Measurements from ENCODE around the gene SULT1A2. TPM values are rescaled to one million over a fixed set of nuclear protein-coding genes. Genes with fewer than 3 reads are reported as not detected.
A peak's percentile ranks its signal among the peaks of the same experiment; 100 is the strongest.
"Not testable (repeated sequence)": the region's sequence is repeated elsewhere in the genome, so short reads cannot be mapped to it uniquely, and the experiment has no call there.

Gene SULT1A2
- total RNA-seq, 1 donor from 2014 or later = 1.1 TPM

DNA sequence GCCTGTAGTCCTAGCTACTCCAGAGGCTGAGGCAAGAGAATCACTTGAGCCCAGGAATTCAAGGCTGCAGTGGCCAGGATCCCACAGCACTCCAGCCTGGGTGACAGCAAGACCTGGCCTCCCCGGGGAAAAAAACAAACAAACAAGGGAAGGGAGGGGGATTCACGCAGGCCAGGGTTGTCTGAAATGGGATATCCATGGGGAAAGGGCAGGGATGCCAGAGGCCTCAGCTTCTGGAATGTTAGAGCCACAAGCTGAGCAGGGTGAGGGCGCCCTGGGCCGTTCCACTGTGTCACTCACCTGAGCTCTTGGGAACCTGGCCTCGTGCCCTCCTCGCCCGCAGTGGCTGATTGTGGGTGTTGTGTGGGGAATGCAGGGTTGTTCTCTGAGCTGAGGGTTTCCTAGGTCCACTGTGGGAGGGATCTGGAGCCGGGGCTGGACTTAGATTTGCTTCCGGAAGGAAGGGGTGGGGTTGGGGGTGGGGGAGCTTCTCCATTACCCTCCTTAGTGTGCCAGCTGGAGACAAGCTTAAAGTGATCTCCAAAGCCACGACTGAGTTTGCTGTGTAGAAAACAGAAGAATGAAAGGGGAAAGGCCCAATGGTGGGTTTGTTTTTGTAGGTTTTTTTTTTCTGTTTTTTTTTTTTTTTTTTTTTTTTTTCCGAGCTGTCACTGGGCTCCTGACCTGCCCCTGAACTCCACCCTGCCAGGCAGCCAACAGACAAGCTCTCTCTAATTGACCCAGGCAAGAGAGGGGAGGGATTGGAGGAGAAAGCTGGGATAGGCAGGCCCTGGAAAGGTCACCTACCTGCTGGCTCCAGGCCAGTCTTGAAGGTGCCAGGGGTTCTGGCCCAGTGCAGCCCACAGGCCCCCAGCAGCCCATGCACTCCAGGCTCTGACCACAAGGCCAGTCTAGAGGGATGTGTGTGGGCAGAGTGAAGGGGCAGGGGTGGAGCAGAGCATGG, 13.1 kb upstream of the SULT1A2 start, which contains the start of gene SULT1A1:
SULT1A1 (minus strand) TSS at position 414 of the 964 bp plus-strand sequence. CDS start 1,189 bp downstream, outside the sequence.
- DNase-seq (ENCODE audit: low spot score) = peak; percentile 46

DNA sequence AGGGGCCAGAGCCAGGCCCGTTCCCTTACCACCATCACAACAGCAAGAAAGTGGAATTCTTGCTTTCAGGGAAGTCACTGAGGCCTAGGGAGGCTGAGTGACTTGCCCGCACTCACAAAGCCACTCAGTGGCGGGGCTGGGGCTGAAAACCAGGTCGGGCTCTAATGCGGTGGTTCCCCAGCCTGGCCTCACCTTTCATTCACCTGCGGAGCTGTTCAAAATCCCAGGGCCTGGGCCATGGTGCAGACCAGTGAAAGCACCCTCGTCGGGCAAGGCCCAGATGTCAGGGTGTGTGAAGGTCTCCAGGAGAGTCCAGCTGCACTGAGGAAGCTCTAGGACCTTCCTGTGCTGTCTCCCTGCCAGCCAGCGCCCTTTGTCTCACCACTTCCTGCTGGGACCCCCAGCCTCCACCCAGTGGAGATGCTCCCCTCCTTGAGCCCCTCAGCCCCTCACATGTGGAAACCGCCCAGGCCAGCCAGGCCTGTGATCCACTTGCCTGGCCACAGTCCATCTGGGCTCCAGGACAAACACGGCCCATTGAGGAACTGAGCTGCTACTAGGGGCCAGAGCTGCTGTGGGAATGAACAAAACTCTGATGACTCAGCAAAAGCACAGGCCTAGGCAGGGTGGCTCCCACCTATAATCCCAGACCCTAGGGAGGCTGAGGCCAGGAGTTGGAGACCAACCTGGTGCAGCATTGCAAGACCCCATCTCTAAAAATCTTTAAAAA, 12.2 kb upstream of the SULT1A2 start:
- not testable (repeated sequence) for DNase-seq (ENCODE audit: low spot score)

- not testable (repeated sequence) for DNase-seq (ENCODE audit: low spot score)
Measured at GRCh38 chr16:28608496-28608808, 11.6 kb upstream of the SULT1A2 start.

DNA sequence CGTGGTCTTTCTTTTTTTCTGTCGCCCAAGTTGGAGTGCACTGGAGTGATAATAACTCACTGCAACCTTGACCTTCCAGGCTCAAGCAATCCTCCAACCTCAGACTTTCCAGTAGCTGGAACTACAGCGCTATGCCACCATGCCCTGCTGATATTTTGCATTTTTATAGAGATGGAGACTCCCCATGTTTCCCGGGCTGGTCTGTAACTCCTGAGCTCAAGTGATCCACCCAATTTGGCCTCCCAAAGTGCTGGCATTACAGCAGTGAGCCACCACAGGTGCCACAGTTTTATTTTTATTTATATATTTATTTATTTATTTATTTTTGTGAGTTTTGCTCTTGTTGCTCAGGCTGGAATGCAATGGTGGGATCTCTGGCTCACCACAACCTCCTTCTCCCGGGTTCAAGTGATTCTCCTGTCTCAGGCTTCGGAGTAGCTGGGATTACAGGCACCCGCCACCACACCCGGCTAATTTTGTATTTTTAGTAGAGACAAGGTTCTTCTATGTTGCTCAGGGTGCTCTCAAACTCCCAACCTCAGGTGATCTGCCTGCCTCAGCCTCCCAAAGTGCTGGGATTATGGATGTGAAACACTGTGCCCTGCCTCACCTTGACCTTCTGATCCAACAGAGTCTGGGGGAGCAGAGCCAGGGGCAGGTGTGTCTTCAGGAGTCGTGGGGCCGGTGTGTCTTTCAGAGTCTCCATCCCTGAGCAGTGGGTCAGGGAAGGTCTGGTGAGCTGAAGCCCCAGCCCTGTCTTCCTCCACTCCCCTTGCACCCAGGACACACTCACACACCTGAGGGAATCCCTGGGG, 11.0 kb upstream of the SULT1A2 start:
- not testable (repeated sequence) for DNase-seq (ENCODE audit: low spot score)

DNA sequence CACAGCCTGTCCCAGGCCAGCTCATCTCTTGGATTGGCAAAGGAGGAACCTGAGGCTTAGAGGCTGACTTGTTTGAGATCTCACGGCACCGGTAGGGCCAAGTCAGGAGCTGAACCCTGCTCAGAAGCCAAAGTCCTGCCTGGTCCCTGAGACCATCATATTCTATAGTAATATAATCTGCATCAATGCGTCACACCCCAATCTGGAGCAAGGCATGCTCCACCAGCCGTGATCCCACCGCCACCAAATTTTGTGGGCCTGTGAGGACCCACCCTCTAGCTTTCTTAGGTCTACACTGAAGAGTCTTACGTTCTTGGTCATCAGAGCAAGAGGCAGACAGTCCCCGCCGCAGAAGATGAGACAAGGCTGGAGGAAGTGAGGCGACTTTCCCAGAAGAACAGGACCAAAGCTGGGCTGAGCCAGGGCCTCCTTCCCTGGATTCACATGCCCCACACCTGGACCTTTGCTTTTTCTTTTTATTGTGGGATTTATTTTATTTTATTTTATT, 10.3 kb upstream of the SULT1A2 start:
- DNase-seq (ENCODE audit: low spot score) = no peak

- DNase-seq (ENCODE audit: low spot score) = no peak
Measured at GRCh38 chr16:28606291-28607115, 9.7 kb upstream of the SULT1A2 start.

- DNase-seq (ENCODE audit: low spot score) = no peak
Measured at GRCh38 chr16:28604186-28604565, 7.3 kb upstream of the SULT1A2 start.

GRCh38 chr16:28603381-28604185, 6.7 kb upstream of the SULT1A2 start:
- no peak for DNase-seq (ENCODE audit: low spot score)

DNA sequence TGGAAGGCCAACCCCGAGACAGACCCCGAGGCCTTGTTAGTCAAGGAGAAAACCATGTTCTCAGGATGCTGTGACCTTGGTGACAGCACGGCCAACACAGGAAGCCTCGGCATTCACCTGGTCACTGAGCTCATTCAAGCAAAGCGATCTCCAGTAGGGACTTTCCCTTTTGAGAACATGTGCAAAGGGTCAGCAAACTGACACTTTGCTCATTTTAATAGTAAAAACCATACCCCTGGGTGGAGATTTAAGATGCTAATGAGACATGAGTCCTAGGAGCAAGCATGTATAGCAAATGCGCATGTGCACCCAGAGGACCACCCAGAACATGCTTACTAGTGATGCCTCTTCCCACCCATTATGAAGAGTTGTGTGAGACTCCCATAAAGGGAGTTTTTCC, 5.7 kb upstream of the SULT1A2 start:
- DNase-seq (ENCODE audit: low spot score) = no peak

DNA sequence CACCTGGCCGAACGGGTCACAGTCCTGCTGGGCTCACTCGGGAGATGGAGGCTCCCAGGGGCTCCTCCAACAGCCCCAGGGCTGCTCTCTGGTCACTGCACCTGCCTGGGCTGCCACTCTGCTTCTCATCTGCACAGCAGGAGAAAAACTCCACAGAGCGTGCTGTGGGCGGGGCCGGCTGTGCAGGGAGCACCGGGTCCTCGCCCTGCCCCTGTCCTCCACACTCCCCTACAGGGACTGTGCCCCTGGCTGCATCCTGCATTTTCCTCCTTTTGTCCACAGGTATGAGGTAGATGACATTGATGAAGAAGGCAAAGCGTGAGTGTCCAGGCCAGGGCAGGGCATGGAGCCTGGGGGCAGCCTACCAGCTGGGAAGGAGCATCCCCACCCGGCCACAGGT, 5.2 kb upstream of the SULT1A2 start:
- DNase-seq (ENCODE audit: low spot score) = not testable (repeated sequence)

DNA sequence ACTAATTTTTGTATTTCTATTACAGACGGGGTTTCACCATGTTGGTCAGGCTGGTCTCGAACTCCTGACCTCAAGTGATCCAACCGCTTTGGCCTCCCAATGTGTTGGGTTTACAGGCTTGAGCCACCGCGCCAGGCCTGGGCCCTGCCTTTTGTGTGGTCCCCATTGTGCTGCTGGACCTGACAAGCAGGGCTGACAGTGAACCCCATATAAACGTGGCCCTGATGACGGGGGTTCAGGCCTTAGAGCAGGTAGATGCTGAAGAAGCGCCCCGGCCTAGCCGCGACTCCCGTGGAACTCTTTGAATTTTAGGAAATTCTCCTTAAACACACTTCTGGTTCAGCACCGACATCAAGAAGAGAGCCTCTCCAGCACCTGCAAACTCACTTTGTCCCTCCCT, 4.7 kb upstream of the SULT1A2 start:
- not testable (repeated sequence) for DNase-seq (ENCODE audit: low spot score)

DNA sequence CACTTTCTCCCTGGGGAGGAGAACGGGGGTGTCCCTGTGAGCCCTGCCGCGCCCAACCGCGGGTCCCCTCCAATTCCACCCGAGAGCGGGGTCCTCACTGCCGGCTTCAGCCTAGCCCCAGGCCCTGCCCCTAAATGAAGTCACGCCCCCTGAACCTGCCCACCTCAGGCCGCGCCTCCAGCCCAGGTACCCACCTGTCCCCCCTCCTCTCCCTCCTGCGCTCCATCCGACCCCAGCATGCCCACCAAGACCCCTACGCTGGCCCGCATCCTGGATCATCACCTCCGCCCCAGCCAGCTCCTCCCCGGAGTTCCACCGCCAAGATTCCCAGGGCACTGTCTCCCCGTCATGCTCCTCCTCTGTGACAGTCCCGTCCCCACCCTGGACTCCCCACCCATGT, 4.1 kb upstream of the SULT1A2 start:
- DNase-seq (ENCODE audit: low spot score) = not testable (repeated sequence)

DNA sequence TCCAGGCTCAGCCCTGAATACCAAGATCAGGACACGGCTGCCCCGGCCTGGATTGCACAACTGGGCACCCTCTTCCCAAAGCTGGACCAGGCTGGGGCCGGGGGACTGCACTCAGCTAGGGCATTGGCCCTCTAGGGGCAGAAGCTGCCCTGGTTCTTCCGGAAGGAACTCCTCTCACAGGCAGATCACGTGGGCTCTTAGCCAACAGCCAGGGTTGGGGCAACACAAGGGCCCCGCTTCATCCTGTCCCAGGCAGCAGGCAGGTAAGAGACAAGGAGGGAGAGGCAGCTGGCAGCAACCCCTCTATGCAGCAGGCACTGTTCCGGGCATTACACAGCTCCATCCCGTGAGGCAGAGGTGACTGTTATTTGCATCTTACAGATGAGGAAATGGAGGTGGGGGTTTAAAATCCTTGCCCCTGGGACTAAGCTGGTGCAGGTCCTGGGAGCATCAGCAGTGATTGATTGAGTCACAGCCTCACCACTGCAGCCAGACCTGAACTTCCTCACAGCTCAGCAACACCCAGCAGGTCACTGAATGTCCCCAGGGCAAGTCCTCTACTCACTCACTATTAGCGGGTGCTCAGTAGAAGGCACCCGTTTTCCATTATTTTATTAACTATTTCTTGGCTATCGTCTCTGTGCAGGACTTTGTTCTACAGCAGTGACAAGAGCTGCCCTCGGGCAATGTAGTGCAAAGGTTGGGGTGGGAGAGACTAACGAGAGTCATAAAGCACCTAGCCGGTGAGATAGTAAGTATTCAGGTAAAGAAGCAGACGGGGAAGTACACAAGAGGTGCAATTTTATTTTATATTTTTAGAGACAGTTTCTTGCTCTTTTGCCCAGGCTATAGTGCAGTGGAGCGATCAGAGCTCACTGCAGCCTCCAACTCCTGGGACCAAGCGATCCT, 2.8 kb upstream of the SULT1A2 start:
- not testable (repeated sequence) for DNase-seq (ENCODE audit: low spot score)

- DNase-seq (ENCODE audit: low spot score) = no peak
Measured at GRCh38 chr16:28597692-28598261, 927 bp upstream of the SULT1A2 start.

DNA sequence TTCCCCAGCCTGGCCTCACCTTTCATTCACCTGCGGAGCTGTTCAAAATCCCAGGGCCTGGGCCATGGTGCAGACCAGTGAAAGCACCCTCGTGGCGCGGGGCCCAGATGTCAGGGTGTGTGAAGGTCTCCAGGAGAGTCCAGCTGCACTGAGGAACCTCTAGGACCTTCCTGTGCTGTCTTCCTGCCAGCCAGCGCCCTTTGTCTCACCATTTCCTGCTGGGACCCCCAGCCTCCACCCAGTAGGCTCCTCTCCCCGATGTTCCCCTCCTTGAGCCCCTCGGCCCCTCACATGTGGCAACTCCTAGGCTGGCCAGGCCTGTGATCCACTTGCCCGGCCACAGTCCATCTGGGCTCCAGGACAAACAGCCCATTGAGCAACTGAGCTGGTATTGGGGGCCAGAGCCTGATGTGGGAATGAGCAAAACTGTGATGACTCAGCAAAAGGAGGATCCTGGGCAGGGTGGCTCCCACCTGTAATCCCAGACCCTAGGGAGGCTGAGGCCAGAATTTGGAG, 677 bp downstream of the SULT1A2 start:
- DNase-seq (ENCODE audit: low spot score) = no peak

DNA sequence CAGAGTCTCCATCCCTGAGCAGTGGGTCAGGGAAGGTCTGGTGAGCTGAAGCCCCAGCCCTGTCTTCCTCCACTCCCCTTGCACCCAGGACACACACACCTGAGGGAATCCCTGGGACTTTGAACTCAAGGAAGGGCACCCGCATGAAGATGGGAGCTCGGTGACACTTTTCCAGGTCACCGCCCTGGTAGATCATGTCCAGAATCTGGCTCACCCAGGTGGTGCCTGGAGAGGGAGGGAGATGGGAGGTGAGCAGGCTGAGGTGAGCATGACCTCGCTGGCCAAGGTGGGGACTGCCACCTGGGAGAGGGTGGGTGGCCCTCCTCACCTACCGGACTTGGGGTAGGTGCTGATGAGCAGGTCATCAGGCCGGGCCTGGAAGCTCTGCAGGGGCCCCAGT, 1.4 kb downstream of the SULT1A2 start:
- DNase-seq (ENCODE audit: low spot score) = not testable (repeated sequence)

- DNase-seq (ENCODE audit: low spot score) = no peak
Measured at GRCh38 chr16:28592979-28593553, 3.8 kb downstream of the SULT1A2 start.

GRCh38 chr16:28592511-28592910, 4.3 kb downstream of the SULT1A2 start:
- DNase-seq (ENCODE audit: low spot score) = no peak
